Mucosa of stomach (tissue), 1 donor: ENCODE results near the gene BARHL1.

Experiments used
- H3K27me3 ChIP-seq: one replicate; pipeline ENCODE4 v1.7.0; 2013; ENCODE audit warnings: mild to moderate bottlenecking, low read length; ENCODE audit not compliant: control insufficient read depth, insufficient read depth
- H3K36me3 ChIP-seq: one replicate; pipeline ENCODE4 v1.7.0; 2013; ENCODE audit warnings: low read length; ENCODE audit not compliant: control insufficient read depth, insufficient read depth
- H3K4me1 ChIP-seq: one replicate; pipeline ENCODE4 v1.7.0; 2013; ENCODE audit warnings: mild to moderate bottlenecking, low read length; ENCODE audit not compliant: control insufficient read depth, insufficient read depth
- H3K4me3 ChIP-seq: one replicate; pipeline ENCODE4 v1.7.0; 2013; ENCODE audit warnings: low read length
- H3K9ac ChIP-seq: one replicate; pipeline ENCODE4 v1.7.0; 2013; ENCODE audit warnings: mild to moderate bottlenecking, low read length, moderate library complexity
- H3K9me3 ChIP-seq: one replicate; pipeline ENCODE4 v1.7.0; 2013; ENCODE audit warnings: mild to moderate bottlenecking, low read length, moderate library complexity; ENCODE audit not compliant: control insufficient read depth
- donor health status: Pancreatic carcinoma.

The BARHL1 gene

GRCh38 chr9:132546148-132547051 lies 36.0 kb upstream of the BARHL1 start:
- H3K9me3 ChIP-seq: no peaks in the 10 kb centered on the region
- no peak overlapping the region for H3K9ac ChIP-seq
- no peaks in the 10 kb centered on the region for H3K4me1 ChIP-seq
- no peak overlapping the region for H3K4me3 ChIP-seq
- H3K27me3 ChIP-seq: peaks cover 15% of the 10 kb centered on the region
- H3K36me3 ChIP-seq: no peaks in the 10 kb centered on the region

DNA sequence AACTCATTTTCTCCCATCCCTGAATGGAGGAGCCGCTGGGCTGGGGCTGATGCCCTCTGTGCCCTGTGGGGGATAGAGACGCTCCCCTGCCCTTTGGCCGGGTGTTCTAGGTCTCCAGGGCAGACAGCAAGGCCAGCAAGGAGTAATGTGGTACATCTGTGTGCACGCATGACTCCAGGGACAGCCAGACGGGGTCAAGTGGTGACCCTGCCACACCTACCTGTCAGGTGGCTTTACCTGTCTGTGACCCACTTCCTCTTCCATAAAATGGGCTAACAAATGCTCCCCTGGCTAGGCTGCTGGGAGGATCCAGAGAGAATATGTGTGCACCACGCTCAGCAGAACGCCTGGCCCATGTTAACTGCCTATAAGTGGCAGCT lies 35.4 kb upstream of the BARHL1 start:
- Histone ChIP-seq H3K4me1 (no peaks in the 10 kb centered on the region), H3K36me3 (no peaks in the 10 kb centered on the region), H3K4me3 (no peak overlapping the region), H3K9ac (no peak overlapping the region), H3K9me3 (no peaks in the 10 kb centered on the region), H3K27me3 (peaks cover 15% of the 10 kb centered on the region)

- H3K9ac ChIP-seq: no peak overlapping the region
- H3K4me3 ChIP-seq: no peak overlapping the region
- no peaks in the 10 kb centered on the region for H3K36me3 ChIP-seq
- no peaks in the 10 kb centered on the region for H3K4me1 ChIP-seq
- H3K9me3 ChIP-seq: no peaks in the 10 kb centered on the region
- H3K27me3 ChIP-seq: peaks cover 15% of the 10 kb centered on the region
Measured at GRCh38 chr9:132547436-132547835, 35.0 kb upstream of the BARHL1 start.

- H3K4me3 ChIP-seq: no peak overlapping the region
- no peak overlapping the region for H3K9ac ChIP-seq
- H3K27me3 ChIP-seq: peaks cover 13% of the 10 kb centered on the region
- no peaks in the 10 kb centered on the region for H3K36me3 ChIP-seq
- no peaks in the 10 kb centered on the region for H3K4me1 ChIP-seq
- no peaks in the 10 kb centered on the region for H3K9me3 ChIP-seq
Measured at GRCh38 chr9:132547976-132548730, 34.3 kb upstream of the BARHL1 start.

DNA sequence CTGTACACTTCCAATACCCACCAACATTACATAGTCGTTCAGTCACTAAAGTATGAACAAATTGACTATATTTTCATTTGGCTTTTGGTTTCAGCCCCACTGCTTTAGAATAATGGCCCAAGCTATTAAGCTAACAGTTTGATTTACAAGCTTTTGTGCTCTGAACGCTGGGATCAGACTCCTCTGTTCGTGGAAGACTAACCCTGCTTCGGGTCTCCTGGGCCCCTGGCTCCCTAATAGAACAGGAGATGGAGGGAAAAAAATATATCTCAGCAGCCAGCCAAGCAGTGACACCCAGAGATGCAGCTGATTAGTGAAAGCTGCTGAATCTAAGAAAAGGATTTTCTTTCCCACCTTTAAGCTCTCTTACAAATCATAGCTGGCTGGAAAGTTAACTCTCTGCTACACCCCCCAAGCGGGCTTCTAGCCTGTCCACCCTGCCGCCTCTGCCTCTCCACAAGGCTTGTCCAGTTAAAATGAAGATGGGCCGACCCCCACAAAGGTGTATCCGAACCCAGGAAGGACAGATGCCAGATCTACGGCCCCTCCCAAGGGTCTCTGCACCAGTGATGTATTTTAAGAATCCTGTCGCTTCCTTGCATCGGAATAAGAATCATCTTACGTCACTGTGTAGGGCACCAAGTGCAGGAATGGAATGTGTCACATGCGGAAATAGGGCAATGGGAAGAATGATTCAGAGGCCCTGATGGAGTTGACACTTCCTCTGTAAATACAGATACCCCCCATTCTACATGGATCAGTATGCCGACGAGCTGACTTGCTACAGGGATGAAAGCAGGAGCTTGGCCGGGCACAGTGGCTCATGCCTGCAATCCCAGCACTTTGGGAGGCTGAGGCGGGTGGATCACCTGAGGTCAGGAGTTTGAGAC lies 33.4 kb upstream of the BARHL1 start:
- Histone ChIP-seq H3K9ac (no peak overlapping the region), H3K27me3 (peaks cover 11% of the 10 kb centered on the region), H3K4me1 (no peaks in the 10 kb centered on the region), H3K4me3 (no peak overlapping the region), H3K9me3 (no peaks in the 10 kb centered on the region), H3K36me3 (no peaks in the 10 kb centered on the region)

DNA sequence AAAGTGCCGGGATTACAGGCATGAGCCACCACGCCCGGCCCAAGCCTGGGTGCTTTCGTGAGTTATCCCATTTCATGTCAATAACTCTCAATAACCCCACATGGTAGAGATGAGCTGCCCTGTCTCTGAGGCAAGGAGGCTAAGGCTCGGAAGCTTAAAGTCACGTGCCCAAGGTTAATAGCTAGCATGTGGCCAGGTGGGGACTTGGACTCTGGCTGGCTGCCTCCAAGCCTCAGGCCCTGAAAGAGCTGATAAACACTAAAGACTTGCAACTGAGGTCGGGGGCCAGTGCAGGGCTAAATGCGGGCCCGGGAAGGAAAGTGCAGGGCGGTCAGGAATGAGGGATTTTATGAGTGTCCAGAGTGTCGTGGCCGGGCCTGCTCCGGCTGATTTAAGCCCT lies 30.9 kb upstream of the BARHL1 start:
- H3K27me3 ChIP-seq: peaks cover 5% of the 10 kb centered on the region
- H3K9ac ChIP-seq: no peak overlapping the region

DNA sequence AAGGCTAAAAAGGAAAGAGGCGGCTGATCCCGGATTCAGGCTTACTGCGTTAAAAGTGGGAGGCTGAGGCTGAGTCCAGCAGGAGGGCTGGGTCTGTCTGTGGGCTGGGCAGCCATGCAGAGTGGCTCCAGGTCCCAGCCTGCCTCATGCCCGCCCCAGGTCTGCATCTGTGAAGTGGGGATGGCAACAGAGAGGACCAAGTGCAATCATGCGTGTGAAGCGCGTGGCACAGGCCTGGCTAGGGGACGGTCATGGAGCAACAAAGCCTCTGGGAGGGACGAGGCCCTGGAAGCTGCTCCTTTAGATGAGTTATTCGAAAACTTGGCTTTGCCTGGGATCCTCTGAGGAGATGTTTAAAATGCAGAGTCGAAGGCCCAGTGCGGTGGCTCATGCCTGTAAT lies 30.4 kb upstream of the BARHL1 start:
- no peak overlapping the region for H3K9ac ChIP-seq
- no peaks in the 10 kb centered on the region for H3K9me3 ChIP-seq
- no peaks in the 10 kb centered on the region for H3K4me1 ChIP-seq
- H3K27me3 ChIP-seq: peaks cover 5% of the 10 kb centered on the region
- H3K4me3 ChIP-seq: no peak overlapping the region
- no peaks in the 10 kb centered on the region for H3K36me3 ChIP-seq

More for the DNA sequence above, 30.9 kb upstream of the BARHL1 start:
- no peak overlapping the region for H3K4me3 ChIP-seq
- no peaks in the 10 kb centered on the region for H3K4me1 ChIP-seq
- no peaks in the 10 kb centered on the region for H3K9me3 ChIP-seq
- no peaks in the 10 kb centered on the region for H3K36me3 ChIP-seq

DNA sequence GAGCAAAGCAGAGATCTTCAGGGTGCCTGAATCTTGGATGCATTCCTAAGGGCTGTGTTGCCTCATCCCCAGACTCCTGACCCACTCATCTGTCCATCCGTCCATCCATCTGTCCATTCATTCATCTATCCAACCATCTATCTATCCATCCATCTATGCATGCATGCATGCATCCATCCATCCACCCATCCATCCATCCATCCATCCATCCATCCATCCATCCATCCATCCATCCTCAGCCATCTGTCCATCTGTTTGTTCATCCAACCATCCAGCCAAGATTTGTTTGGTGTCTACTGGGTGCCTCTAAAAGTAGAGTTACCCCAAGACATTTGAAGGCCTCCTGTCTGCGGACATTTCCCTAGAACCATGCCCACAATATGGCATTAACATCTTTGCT lies 27.7 kb upstream of the BARHL1 start:
- Histone ChIP-seq H3K4me1 (no peaks in the 10 kb centered on the region), H3K9me3 (no peaks in the 10 kb centered on the region), H3K36me3 (no peaks in the 10 kb centered on the region), H3K27me3 (peaks cover 5% of the 10 kb centered on the region), H3K4me3 (no peak overlapping the region), H3K9ac (no peak overlapping the region)

DNA sequence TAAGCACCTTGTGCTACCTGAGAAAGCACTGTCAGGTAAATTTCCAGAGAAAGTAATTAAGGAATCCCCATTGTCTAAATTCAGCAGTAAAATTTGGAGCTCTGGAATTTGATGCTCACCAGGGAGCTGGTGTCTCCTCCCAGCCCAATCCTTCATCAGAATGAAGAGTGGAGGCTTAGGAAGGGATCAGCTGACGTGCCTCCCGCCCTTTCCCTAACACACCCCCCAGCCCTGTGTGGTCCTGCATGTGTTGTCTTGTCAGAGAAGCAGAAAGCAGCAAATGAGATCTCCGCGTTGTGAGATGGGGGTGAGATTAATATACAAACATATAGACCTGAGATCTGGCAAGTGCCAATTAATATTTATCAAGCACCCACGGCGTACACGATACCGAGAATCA lies 26.9 kb upstream of the BARHL1 start:
- no peak overlapping the region for H3K9ac ChIP-seq
- no peaks in the 10 kb centered on the region for H3K4me1 ChIP-seq
- no peaks in the 10 kb centered on the region for H3K36me3 ChIP-seq
- no peaks in the 10 kb centered on the region for H3K9me3 ChIP-seq
- peaks cover 6% of the 10 kb centered on the region for H3K27me3 ChIP-seq
- H3K4me3 ChIP-seq: no peak overlapping the region

DNA sequence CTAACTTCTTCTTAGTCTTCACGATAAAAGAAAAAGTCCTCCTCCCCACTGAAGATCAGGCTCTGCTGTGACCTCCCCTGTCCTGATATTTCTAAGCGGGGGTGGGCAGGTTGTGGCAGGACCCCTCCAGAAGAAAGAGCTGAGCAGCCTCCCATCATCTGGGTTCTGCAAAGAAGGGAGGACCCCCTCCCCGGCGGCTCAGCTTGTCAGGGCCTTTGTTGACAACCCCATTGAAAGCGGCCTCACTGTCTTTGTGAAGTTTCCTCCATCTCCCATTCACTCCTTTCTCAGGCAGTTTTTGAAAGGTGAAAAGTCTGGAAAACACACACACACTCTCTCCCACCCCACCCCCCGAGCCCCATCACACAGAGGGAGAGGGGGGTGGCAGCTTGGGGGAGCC lies 26.2 kb upstream of the BARHL1 start:
- Histone ChIP-seq H3K4me3 (no peak overlapping the region), H3K4me1 (no peaks in the 10 kb centered on the region), H3K9ac (no peak overlapping the region), H3K36me3 (no peaks in the 10 kb centered on the region), H3K27me3 (peaks cover 11% of the 10 kb centered on the region), H3K9me3 (no peaks in the 10 kb centered on the region)

DNA sequence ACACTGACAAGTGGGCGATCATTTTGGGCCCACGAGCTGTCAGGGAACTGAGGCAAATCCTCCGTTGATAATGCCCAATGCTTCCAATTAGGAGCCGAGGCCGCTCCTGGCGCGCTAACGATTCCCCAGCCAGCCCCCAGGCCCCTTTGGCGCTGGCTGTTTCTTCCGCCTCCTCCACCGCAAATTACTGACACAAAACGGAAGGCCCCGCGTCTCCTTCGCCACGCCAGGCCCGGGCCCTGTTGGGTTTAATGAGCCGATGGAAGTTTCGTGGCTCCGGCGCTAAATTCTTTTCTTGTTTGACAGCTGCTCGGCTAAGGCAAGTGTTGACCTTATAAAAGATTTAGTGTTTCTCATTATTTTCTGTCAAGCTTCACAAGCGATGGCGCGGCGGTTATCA lies 25.7 kb upstream of the BARHL1 start:
- Histone ChIP-seq H3K27me3 (peaks cover 11% of the 10 kb centered on the region), H3K36me3 (no peaks in the 10 kb centered on the region), H3K9me3 (no peaks in the 10 kb centered on the region), H3K4me3 (no peak overlapping the region), H3K9ac (no peak overlapping the region), H3K4me1 (no peaks in the 10 kb centered on the region)
